NCI-H82 treated with DMSO at 0.1 percent for 48 hours (cell line): ENCODE data around the gene PCDH9.
"Not testable (repeated sequence)": the region's sequence is repeated elsewhere in the genome, so short reads cannot be mapped to it uniquely, and the experiment has no call there.

ENCODE experiments used
- DNase-seq: peaks from one replicate; lab custom pipeline; 2025; ENCODE audit not compliant: unreplicated experiment; lab: John Stamatoyannopoulos, UW

The PCDH9 gene

GRCh38 chr13:66621906-66622447 is 608.2 kb downstream of the PCDH9 start:
- not testable (repeated sequence) for DNase-seq

- peak; percentile 33 for DNase-seq
Observed at GRCh38 chr13:66618702-66619101, 611.4 kb downstream of the PCDH9 start.

- DNase-seq = no peak
Observed at GRCh38 chr13:66617786-66618185, 612.4 kb downstream of the PCDH9 start.

- DNase-seq = peak; percentile 91
Observed at GRCh38 chr13:66612983-66613382, 617.2 kb downstream of the PCDH9 start.

GRCh38 chr13:66586489-66586888 is 643.6 kb downstream of the PCDH9 start:
- DNase-seq = no peak

- no peak for DNase-seq
Observed at GRCh38 chr13:66585669-66586203, 644.4 kb downstream of the PCDH9 start.

- DNase-seq = no peak
Observed at GRCh38 chr13:66581675-66582074, 648.5 kb downstream of the PCDH9 start.

- no peak for DNase-seq
Observed at GRCh38 chr13:66578305-66578704, 651.8 kb downstream of the PCDH9 start.

- DNase-seq = no peak
Observed at GRCh38 chr13:66577358-66577757, 652.8 kb downstream of the PCDH9 start.

- DNase-seq = no peak
Observed at GRCh38 chr13:66576381-66576780, 653.8 kb downstream of the PCDH9 start.

- no peak for DNase-seq
Observed at GRCh38 chr13:66574606-66575005, 655.5 kb downstream of the PCDH9 start.

GRCh38 chr13:66567899-66568612 is 662.1 kb downstream of the PCDH9 start:
- DNase-seq = no peak

GRCh38 chr13:66565279-66565678 is 664.9 kb downstream of the PCDH9 start:
- no peak for DNase-seq

GRCh38 chr13:66563076-66563475 is 667.1 kb downstream of the PCDH9 start:
- DNase-seq = no peak

- no peak for DNase-seq
Observed at GRCh38 chr13:66562054-66562453, 668.1 kb downstream of the PCDH9 start.

- DNase-seq = no peak
Observed at GRCh38 chr13:66560991-66561390, 669.1 kb downstream of the PCDH9 start.

- DNase-seq = peak; percentile 50
Observed at GRCh38 chr13:66560189-66560588, 669.9 kb downstream of the PCDH9 start.

GRCh38 chr13:66559093-66559492 is 671.0 kb downstream of the PCDH9 start:
- DNase-seq = no peak

GRCh38 chr13:66558506-66558905 is 671.6 kb downstream of the PCDH9 start:
- DNase-seq = no peak

GRCh38 chr13:66557357-66557756 is 672.8 kb downstream of the PCDH9 start:
- DNase-seq = no peak

- DNase-seq = no peak
Observed at GRCh38 chr13:66556306-66556705, 673.8 kb downstream of the PCDH9 start.

GRCh38 chr13:66553391-66553790 is 676.7 kb downstream of the PCDH9 start:
- DNase-seq = no peak

GRCh38 chr13:66551128-66551527 is 679.0 kb downstream of the PCDH9 start:
- no peak for DNase-seq
